Smooth muscle cell (in vitro differentiated cells): ENCODE data around the gene RFTN2. TPM values are rescaled to one million over a fixed set of nuclear protein-coding genes. Genes with fewer than 3 reads are reported as not detected.

Source experiments
- DNase-seq: peaks from one replicate; lab custom pipeline; 2025; ENCODE audit not compliant: unreplicated experiment; lab: John Stamatoyannopoulos, UW
- H2AFZ ChIP-seq: fragments of 200-600 bp; sonication (generic); 2 replicates; pipeline ENCODE4 v1.6.0; 2016; ENCODE audit warnings: antibody characterized with exemption, low read depth, mild to moderate bottlenecking
- H3F3A ChIP-seq: fragments of 200-600 bp; sonication (generic); 2 replicates; pipeline ENCODE4 v1.6.0; 2017; ENCODE audit warnings: antibody characterized with exemption, low read depth
- H3K27ac ChIP-seq: fragments of 200-600 bp; sonication (generic); 2 replicates; pipeline ENCODE4 v1.5.1; 2016; ENCODE audit warnings: low read depth, mild to moderate bottlenecking
- H3K27me3 ChIP-seq: fragments of 200-600 bp; sonication (generic); 2 replicates; pipeline ENCODE4 v1.6.1; 2016; ENCODE audit warnings: low read depth, mild to moderate bottlenecking
- H3K36me3 ChIP-seq: fragments of 200-600 bp; sonication (generic); 2 replicates; pipeline ENCODE4 v1.5.1; 2016; ENCODE audit warnings: low read depth
- H3K4me1 ChIP-seq: fragments of 200-600 bp; sonication (generic); 2 replicates; pipeline ENCODE4 v1.5.1; 2016; ENCODE audit warnings: low read depth
- H3K4me2 ChIP-seq: fragments of 200-600 bp; sonication (generic); 2 replicates; pipeline ENCODE4 v1.6.0; 2016; ENCODE audit warnings: mild to moderate bottlenecking
- H3K4me3 ChIP-seq: fragments of 200-600 bp; sonication (generic); 2 replicates; pipeline ENCODE4 v1.5.1; 2016; ENCODE audit warnings: mild to moderate bottlenecking
- H3K79me2 ChIP-seq: fragments of 200-600 bp; sonication (generic); 2 replicates; pipeline ENCODE4 v1.6.0; 2016; ENCODE audit warnings: low read depth, mild to moderate bottlenecking
- H3K9ac ChIP-seq: fragments of 200-600 bp; sonication (generic); 2 replicates; pipeline ENCODE4 v1.6.0; 2016; ENCODE audit warnings: low read depth
- H3K9me3 ChIP-seq: fragments of 200-600 bp; sonication (generic); replicated peaks from 2 replicates; pipeline ENCODE4 v1.5.1; 2016; ENCODE audit warnings: low read depth
- H4K20me1 ChIP-seq: fragments of 200-600 bp; sonication (generic); 2 replicates; pipeline ENCODE4 v1.6.0; 2016; ENCODE audit warnings: low read depth
- WGBS: methylation state at CpG from one replicate; pipeline ENCODE4 v1.1.7; 2016; ENCODE audit warnings: low lambda C conversion rate; 5-methylcytosine and 5-hydroxymethylcytosine counted together
- polyA plus RNA-seq: library from polyadenylated mRNA; unstranded; fragments of >200 nt; fragmentation: Nextera tagmentation; extraction: Ambion mirVana; gene quantifications from 2 replicates; pipeline ENCODE4 v1.2.1, GENCODE V29; 2016
- small RNA-seq: library from RNA; depleted of rRNA; stranded (forward); fragments of <200 nt; gene quantifications from one replicate; pipeline ENCODE3, GENCODE V24; 2014
- total RNA-seq: library from RNA; depleted of rRNA; stranded (reverse); fragments of >200 nt; gene quantifications from 2 replicates; pipeline ENCODE4 v1.2.3, GENCODE V29; 2014
- TF ChIP-seq, protein P1 (sequence below): fragments of 200-600 bp; sonication (generic); IDR thresholded peaks from 2 replicates; pipeline ENCODE4 v1.5.1; 2017; ENCODE audit warnings: borderline replicate concordance, mild to moderate bottlenecking, antibody characterized with exemption; ENCODE audit not compliant: insufficient read depth, poor library complexity, severe bottlenecking

The RFTN2 gene
- total and polyA plus RNA-seq, 2 experiments from 2014 or later: 9.5 to 15.9 TPM

DNA sequence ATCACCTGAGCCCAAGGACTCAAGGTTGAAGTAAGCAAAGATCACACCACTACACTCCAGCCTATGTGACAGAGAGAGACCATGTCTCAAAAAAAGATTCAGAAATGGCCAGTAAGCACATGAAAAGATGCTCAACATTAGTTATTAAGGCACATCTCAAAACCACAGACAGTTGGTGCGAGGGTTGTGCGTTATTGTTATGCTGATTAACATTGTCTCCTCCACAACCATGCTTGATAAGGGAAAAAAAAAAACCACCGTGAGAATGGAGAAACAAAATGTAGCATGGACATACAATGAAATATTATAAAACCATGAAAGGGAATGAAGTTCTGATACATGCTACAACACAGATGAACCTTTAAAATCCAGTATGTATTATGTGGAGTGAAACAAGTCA is 132.2 kb downstream of the RFTN2 start:
- H3K4me3 ChIP-seq: no peak overlapping the region
- H3K4me2 ChIP-seq: no peak overlapping the region
- H3K9ac ChIP-seq: no peak overlapping the region
- no peaks in the 10 kb centered on the region for H3K27me3 ChIP-seq
- peaks cover 67% of the 10 kb centered on the region for H3K79me2 ChIP-seq
- H3K9me3 ChIP-seq: no peaks in the 10 kb centered on the region
- H4K20me1 ChIP-seq: peaks cover 75% of the 10 kb centered on the region
- DNase-seq: no peak
- 97% methylated on average over 3 of the region's 3 CpGs for WGBS
- peaks cover 24% of the 10 kb centered on the region for H3K36me3 ChIP-seq
- H3K4me1 ChIP-seq: no peaks in the 10 kb centered on the region
- TF ChIP-seq, protein P1, sequence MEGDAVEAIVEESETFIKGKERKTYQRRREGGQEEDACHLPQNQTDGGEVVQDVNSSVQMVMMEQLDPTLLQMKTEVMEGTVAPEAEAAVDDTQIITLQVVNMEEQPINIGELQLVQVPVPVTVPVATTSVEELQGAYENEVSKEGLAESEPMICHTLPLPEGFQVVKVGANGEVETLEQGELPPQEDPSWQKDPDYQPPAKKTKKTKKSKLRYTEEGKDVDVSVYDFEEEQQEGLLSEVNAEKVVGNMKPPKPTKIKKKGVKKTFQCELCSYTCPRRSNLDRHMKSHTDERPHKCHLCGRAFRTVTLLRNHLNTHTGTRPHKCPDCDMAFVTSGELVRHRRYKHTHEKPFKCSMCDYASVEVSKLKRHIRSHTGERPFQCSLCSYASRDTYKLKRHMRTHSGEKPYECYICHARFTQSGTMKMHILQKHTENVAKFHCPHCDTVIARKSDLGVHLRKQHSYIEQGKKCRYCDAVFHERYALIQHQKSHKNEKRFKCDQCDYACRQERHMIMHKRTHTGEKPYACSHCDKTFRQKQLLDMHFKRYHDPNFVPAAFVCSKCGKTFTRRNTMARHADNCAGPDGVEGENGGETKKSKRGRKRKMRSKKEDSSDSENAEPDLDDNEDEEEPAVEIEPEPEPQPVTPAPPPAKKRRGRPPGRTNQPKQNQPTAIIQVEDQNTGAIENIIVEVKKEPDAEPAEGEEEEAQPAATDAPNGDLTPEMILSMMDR: no peak
- H2AFZ ChIP-seq: no peak overlapping the region
- no peak overlapping the region for H3K27ac ChIP-seq
- no peaks in the 10 kb centered on the region for H3F3A ChIP-seq

DNA sequence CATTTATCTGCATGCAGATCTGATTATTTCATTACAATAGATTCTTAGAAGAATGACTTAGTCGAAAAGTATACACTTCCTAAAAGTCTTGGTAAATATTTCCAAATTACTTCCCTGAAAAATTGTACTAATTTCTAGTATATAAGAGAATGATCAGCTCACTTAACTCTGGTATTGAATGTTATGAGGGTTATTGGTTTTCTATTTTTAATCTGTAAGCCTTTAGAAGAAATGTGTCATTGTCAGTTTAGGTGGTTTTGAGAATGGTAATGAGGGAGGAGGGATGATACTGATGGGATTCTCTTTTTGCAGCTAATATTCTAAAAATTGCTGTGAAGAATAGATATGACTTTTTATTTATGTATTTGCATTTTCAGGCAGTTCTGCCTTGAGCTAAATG is 135.7 kb downstream of the RFTN2 start:
- no peak overlapping the region for H3K4me2 ChIP-seq
- WGBS: 94% methylated on average over 1 of the region's 1 CpG
- H3F3A ChIP-seq: no peaks in the 10 kb centered on the region
- H3K4me1 ChIP-seq: no peaks in the 10 kb centered on the region
- no peak overlapping the region for H3K4me3 ChIP-seq
- peaks cover 24% of the 10 kb centered on the region for H3K36me3 ChIP-seq
- no peaks in the 10 kb centered on the region for H3K27me3 ChIP-seq
- no peak overlapping the region for H3K9ac ChIP-seq
- TF ChIP-seq, protein P1: no peak
- no peaks in the 10 kb centered on the region for H3K9me3 ChIP-seq
- DNase-seq: no peak
- no peak overlapping the region for H2AFZ ChIP-seq
- H3K27ac ChIP-seq: no peak overlapping the region
- H4K20me1 ChIP-seq: peaks cover 76% of the 10 kb centered on the region
- peaks cover 79% of the 10 kb centered on the region for H3K79me2 ChIP-seq

DNA sequence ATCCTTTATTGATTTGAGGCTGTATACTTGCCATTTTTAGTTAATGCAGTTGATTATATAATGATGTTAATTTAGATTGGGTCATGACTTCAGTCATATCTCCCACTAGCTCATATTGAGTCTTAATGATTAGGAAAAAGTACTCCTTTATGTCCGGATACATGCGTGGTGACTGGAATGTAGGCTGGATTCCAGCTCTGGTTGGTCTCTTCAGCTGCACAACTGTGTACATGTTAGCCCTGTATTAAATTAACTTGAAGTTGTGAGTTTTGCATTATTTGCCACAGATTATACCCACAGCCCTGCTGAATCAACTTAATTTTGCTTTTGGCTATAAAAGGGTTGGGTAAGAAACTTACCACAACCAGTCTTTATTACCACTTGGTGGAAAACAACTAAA is 137.0 kb downstream of the RFTN2 start:
- Histone ChIP-seq H3K27ac (no peak overlapping the region), H3K36me3 (peaks cover 23% of the 10 kb centered on the region), H4K20me1 (peaks cover 85% of the 10 kb centered on the region), H3K4me1 (no peaks in the 10 kb centered on the region), H3K79me2 (peaks cover 92% of the 10 kb centered on the region), H3F3A (no peaks in the 10 kb centered on the region), H3K27me3 (no peaks in the 10 kb centered on the region), H2AFZ (no peak overlapping the region), H3K9ac (no peak overlapping the region), H3K9me3 (no peaks in the 10 kb centered on the region), H3K4me2 (no peak overlapping the region), H3K4me3 (no peak overlapping the region)
- 92% methylated on average over 2 of the region's 2 CpGs for WGBS
- TF ChIP-seq, protein P1: no peak
- DNase-seq: no peak

Small RNA genes lying within 50 kb of the gene (small RNA-seq; reads per million reads assigned to genes)
- gene AC020550.1: not detected

Other genes with a start within 250 kb of the RFTN2 start
- 729 and 781 TPM in 2 replicates for gene SF3B1, start 240.6 kb downstream of the RFTN2 start, total RNA-seq
- gene SF3B1, start 240.6 kb downstream of the RFTN2 start, polyA plus RNA-seq: 192 and 193 TPM in 2 replicates
- 50.6 and 74.0 TPM in 2 replicates for gene COQ10B, start 222.0 kb downstream of the RFTN2 start, total RNA-seq
- 52.4 and 61.5 TPM in 2 replicates for gene COQ10B, start 222.0 kb downstream of the RFTN2 start, polyA plus RNA-seq
- 139 and 145 TPM in 2 replicates for gene HSPD1, start 175.7 kb downstream of the RFTN2 start, total RNA-seq
- 142 and 152 TPM in 2 replicates for gene HSPD1, start 175.7 kb downstream of the RFTN2 start, polyA plus RNA-seq
- gene HSPE1, start 175.2 kb downstream of the RFTN2 start, total RNA-seq: 116 and 132 TPM in 2 replicates
- gene HSPE1, start 175.2 kb downstream of the RFTN2 start, polyA plus RNA-seq: 158 and 174 TPM in 2 replicates
- gene MOB4, start 159.5 kb downstream of the RFTN2 start, total RNA-seq: 73.1 and 84.7 TPM in 2 replicates
- 62.9 and 69.3 TPM in 2 replicates for gene MOB4, start 159.5 kb downstream of the RFTN2 start, polyA plus RNA-seq
- gene MARS2, start 29.8 kb upstream of the RFTN2 start, total RNA-seq: 1.3 and 2.0 TPM in 2 replicates
- gene MARS2, start 29.8 kb upstream of the RFTN2 start, polyA plus RNA-seq: 1.4 TPM in 1 of 2 replicates, not detected in the other
- not detected in 2 replicates for gene BOLL, start 109.7 kb upstream of the RFTN2 start, total RNA-seq
- gene BOLL, start 109.7 kb upstream of the RFTN2 start, polyA plus RNA-seq: 0.25 TPM in 1 of 2 replicates, not detected in the other
- gene PLCL1, start 129.0 kb upstream of the RFTN2 start, total RNA-seq: 1.3 and 2.0 TPM in 2 replicates
- 0.64 and 0.87 TPM in 2 replicates for gene PLCL1, start 129.0 kb upstream of the RFTN2 start, polyA plus RNA-seq